Activated CD8-positive, alpha-beta memory T cell treated with anti-CD3 and anti-CD28 coated beads, Interleukin-2, amount 50 U/mL, for 4 hours (primary cell): Measurements from ENCODE around the gene VAT1L.
A peak's percentile ranks its signal among the peaks of the same experiment; 100 is the strongest.
"Not testable (repeated sequence)": the region's sequence is repeated elsewhere in the genome, so short reads cannot be mapped to it uniquely, and the experiment has no call there.

Experiments
- DNase-seq: peaks from one replicate; pipeline ENCODE4 v3.0.0-alpha.2; 2020

The VAT1L gene

DNA sequence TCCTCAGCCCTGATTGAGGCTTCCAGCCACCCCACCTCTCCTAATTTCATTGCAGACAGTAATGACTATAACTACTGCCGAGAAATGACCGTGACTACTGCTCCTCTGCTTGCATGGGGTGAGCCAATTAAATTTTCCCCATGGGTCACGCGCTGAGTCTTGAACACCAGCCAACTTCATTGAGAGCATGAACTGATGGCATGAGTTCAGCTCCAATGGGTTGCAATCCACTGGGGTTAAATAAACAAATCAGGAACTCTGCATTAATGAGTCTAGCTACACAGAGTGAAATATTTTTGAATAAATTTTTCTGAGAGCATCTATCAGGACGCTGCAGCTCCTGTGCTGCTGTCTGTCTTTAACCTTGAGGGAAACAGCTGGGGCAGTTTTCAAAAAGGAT lies 172.4 kb downstream of the VAT1L start:
- DNase-seq = no peak

DNA sequence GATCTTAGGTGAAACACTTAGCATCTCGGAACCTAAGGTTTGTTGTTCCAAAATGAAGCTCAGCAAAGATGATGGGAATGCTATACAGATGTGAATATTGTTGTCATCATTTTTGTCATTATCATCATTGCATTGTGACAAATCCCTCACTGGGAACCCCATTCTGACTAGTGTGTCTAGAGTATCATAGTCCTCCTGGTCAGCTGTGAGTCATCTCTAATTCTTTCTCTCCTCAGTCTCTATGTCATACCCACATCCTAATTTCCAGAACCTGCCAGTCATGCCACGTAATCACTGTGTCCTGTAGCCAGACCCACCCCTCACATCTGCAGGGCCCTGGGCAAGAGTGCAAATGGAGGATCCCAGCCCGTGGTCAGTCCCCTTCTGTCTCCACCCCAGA lies 173.4 kb downstream of the VAT1L start:
- no peak for DNase-seq

DNA sequence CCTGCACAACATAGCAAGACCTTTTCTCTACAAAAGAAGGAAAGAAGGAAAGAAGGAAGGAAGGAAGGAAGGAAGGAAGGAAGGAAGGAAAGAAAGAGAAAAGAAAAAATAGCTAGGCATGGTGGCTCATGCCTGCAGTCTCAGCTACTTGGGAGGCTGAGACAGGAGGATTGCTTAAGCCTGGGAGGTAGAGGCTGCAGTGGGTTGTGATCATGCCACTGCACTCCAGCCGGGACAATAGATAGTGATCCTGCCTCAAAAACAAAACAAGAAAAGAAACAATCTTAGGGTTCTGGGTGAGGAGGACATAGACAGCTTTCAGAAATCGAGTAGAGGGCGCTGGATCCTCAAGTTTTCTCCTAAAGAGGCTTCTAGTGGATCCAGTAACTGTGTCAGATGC lies 174.3 kb downstream of the VAT1L start:
- no peak for DNase-seq

DNA sequence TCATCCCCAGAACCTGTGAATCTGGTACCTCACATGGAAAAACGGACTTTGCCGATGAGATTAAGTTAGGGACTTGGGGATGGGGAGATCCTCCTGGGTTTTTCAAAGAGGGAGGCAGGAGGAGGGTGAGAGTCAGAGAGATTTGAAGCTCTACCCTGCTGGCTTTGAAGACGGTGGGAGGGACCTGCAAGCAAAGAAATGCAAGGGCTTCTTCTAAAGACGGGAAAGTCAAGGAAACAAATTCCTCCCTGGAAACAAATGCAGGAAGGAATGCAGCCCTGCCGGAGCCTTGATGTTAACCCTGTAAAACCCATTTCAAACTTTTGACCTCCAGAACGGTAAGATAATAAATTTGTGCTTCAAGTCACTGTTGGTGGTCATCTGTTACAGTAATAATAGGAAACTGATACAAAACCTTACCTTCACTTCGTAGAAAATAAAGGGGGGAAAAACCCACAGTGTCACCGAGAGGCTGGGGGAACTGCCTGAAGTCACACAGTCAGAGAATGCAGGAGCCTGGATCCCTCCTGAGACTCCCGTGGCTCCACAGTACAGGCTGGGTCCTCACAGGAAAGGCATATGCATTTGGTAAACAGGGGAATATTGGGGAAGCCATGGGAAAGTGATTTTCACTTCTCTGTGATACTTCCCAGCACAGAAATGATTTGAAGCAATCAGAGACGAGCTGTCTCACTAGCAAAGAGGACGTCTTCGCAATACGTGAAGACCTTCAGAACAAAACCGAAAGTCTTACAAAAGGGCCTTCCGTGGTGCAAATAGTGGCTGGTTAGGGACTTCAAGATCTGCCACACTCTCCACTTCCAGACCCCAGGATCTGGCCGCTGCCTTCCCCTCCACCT lies 175.1 kb downstream of the VAT1L start:
- no peak for DNase-seq

DNA sequence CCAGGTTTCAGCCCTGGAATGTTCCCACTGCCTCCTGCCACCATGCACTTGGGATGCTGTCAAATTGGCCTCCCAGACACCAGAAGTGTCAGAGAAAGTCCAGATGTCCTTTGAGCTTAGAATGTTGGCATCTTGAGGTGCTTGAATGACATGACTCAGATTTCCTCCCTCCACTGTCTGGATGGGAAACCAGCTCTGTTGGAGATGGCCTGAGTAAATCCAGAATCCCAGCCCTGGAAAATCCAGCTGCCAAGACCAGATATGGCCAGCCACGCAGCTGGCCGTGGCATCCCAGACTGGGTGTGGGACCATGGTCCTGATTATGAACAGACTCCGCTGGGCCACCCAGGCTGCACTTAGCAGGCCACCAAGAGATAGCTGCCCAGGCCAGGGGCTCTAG lies 177.0 kb downstream of the VAT1L start:
- DNase-seq = no peak

DNA sequence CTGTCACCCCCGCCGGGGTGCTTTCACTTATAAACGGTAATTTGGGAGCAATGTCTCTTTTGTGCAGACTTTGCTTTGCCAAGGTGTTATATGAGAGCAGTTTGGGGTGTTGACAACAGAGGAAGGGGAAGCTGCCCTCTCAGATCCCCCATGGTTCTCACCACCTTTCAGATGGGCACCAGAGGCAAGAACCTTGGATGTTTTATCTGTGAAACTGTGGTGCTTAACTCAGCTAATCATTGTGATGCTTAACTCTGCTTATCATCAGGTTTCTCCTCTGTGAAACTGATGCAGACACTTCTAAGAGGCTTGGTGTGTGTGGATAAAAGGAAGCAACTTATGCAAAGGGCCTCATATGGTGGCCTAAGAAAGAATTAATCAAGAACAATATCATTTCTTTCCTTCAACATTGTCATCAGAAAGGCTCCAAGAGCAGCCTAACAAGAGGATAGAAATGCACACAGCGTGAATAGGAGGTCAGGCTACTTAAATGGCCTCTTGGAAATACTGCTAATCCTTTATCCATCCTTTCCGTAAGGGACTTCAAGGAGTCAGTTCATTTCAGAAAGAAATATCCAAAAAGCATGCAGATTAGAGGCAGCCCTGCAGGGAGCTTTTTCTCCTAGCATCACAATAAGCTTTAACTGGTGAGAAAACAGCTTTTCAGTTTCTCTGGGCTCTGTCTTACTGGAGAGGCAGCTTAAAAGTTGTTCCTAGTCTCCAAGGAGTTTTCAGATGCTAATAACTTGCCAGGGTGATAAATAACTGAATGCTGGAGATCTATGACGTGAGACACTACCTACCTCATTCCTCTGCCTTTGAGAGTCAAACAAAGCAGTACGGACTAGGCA lies 178.9 kb downstream of the VAT1L start:
- DNase-seq = no peak

DNA sequence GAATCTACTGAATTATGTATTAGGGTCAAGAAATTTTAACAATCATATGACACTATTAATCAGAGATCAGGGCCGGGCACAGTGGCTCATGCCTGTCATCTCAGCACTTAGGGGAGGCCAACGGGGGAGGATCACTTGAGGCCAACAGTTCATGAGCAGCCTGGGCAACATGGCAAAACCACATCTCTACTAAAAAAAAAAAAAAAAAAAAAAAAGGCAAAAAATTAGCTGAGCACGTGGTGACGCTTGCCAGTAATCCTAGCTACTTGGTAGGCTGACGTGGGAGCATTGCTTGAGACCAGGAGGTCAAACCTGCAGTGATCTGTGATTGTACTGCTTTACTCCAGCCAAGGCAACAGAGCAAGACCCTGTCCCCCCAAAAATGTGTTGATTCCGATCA lies 181.5 kb downstream of the VAT1L start:
- DNase-seq = no peak

DNA sequence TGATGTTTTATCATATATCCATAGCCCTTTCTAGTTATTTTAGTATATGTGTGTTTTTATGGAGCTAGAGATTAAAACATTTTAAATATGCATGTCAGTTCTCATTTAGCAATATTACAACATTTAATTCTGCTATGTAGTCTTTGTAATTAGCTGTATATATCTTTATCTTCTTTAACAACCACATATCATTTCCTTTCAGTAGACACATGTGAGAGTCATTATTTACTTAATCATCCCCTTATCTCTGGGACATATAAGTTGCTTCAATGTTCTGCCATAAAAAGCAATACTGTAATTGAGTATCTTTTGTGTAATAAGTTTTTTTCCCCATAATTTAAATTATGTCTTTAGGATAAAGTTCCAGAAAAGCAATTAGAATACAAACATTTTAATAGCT lies 182.0 kb downstream of the VAT1L start:
- no peak for DNase-seq

DNA sequence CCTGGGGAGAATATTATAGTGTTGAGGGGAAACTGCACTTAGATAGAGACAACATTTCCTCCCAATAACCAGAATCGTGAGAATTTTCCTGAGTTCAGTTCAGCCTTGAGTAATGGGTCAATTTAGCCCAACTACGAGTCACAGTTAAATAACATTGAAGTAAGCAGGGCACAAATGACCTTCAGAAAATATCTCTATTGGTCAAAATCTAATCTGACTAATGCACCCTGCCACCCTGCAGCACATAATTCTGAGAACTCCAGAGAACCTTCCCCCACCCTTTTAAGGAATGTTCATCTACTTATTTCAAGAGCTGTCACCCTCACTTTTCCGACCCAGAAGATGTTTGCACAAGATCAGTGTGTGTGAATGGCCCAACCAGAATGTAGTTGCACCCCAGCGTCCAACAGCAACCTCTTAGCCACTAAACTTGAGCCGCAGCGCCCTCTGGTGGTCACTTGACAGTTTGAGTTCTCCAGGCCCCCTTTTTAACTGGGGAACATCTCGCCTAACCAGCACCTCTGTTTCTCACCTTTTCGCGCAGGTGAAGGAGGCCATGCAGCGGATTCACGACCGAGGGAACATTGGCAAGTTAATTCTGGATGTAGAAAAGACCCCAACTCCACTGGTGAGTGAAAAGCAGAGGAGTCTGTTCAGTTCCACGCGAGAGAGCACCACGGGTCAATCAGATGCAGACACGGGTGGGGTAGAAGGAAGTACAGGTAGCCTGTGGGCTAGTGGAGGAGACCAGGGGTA lies 183.1 kb downstream of the VAT1L start:
- peak; percentile 71 for DNase-seq

DNA sequence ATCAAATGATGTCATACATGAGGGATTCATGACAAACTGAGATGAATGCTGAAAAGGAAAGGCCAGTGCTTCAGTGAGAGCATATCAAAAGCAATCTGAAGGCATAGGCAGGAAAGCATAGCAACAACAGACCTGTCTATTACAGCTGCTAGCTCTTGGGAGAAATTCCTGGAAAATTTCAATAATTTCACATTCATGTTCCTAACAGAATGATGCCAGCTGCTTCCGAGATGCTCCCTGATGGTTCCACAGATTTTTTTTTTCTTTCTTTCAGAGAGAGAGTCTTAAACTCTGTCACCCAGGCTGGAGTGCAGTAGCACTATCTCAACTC lies 183.7 kb downstream of the VAT1L start:
- DNase-seq = no peak

DNA sequence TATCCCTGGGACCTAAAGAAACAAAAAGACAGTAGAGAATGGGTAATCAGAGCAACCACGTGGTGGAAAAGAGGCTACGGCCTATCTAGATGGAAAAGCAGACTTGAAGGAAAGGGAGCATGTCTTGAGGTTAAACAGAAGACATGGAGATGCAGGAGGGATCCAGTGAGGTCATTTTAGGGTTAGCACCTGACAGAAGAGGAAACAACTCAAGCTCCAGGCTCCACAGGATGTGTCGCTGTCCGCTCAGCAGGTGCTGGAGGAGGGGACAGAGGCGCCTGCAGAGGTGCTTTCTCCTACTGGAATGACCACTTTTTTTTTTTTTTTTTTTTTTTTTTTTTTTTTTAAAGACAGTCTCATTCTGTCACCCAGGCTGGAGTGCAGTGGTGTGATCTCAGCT lies 186.5 kb downstream of the VAT1L start:
- no peak for DNase-seq

DNA sequence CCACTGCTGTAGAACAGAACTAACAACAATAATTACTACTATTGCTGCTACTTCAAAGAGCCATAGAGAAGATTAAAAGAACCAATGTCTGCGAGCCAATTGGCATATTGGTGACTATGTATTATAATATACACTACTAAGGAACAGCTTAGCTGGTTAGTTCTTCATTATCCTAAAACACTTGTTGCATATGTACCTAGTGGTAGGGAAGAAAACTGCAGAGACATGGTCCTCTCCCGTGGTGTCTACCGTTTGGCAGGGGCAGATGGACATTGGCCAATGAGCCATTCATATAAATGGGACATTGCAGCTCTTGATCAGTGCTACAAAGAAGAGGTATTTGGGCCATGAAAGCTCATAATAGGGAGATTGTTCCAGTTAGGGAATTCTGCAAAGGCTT lies 187.6 kb downstream of the VAT1L start:
- DNase-seq = no peak

DNA sequence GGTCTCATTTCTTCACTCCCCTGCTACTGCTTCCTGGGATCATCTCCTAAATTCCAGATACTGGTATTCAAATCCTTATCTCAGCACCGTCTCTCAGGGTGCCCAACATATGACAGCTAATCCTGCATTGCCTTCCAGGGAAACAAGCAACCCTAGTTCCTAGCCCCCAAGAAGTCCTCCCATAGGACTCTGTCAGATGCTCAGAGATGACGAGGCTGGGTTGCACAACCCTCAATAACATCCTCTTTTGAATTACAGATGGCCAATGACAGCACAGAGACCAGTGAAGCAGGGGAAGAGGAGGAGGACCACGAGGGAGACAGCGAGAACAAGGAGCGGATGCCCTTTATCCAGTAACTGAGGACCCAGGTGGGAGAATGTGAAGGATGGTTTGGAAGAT lies 189.0 kb downstream of the VAT1L start:
- no peak for DNase-seq

DNA sequence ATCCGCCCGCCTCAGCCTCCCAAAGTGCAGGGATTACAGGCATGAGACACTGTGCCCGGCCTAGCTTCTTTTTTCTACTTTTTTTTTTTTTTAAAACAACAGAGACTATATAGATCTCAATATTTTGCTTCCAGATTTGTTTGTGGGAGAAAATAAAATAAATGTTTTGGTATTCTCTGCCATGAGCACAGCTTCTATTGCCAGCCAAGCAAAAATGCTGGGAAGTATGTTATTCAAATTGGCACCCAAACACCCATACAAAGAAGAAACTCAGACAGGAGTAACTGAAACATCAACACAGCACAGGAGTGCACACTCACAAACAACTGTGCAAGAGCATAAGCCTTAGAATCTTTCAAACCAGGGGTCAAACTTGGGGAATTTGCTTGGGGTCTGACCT lies 196.7 kb downstream of the VAT1L start:
- DNase-seq = no peak

DNA sequence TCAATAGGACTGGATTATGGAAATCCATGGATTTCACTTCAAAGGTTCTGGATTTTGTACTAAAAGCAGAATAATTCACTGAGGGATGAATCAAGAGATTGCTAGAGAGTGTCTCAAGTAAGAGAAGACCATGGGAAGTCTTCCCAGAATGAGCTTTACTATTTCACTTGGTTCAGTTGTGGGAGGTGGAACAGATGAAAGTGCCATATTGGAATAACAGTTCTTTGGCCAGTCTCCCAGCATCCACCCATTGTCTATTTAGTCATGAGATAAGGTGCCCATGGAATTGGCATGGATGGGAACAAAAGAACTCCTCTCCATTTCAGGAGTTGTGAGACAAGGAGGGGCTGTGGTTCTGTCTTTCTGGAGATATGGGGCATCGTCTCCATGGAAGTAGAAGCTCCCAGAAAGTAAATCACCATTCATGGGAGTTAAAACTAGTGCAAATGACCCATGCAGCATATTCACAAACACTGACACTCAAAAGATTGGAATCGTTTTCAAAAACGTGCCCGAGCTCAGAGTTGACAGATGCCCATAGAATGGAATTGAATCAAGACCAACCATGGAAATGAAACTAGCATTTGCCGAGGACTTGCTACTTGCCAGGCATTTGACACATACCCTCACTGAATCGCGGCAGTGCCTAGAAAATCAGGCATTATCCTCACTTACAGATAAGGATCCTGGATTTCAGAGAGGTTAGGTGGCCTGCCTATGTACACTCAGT lies 197.8 kb downstream of the VAT1L start:
- DNase-seq = no peak

DNA sequence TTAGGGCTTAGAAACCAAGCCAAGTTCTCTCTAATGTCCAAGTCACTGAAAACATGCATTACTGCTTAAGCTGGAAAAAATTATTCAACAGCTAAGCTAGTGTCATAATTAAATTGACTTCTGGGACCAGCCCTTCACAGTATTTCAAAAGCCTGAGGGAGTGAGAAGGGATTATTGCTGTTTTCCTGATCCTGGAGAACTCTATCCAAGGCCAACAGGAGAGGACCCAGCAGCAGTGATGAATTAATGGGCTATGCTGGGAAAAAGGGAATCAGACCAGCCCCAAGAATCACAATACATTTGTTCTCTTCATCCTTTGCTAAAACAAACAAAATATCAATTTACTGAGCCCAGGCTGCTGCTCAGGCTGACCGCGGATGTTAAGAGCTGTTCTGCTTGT lies 199.4 kb downstream of the VAT1L start:
- DNase-seq = no peak

DNA sequence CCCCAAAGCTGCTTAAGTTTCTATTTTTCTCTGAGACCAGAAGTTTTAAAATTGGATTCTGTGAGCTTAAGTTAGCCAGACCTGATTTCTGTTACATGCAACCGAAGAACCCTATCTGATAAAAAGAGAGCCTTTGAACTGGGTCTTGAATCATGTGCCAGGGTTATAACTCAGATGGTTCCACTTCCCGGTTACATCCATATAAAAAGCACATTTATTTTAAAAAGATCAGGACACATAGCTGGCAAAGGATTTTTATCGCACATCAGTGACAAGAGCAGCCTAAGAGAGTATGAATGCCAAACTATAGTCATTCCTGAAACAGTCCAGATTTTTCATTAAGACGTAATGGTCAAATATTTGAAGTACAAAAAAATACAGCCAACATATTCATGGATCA lies 201.5 kb downstream of the VAT1L start:
- DNase-seq = no peak

DNA sequence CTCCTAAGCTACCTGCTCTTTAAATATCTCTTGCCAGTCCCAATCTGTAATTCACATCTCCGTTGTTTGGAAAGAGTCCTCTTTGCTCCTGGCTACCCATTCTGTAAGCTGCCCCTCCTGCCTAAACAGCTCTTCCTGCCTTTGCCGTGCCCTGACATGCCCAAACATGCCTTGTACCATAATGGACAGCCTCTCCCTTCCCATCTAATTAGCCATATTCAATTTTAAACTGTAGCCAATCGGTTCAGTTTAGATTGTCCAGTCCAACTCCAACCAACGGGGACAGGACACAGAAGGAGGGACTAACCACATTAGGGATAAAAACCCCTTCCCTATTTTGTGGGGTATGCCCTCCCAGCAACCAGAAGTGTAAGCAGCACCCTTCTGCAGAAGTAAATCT lies 203.3 kb downstream of the VAT1L start:
- no peak for DNase-seq

DNA sequence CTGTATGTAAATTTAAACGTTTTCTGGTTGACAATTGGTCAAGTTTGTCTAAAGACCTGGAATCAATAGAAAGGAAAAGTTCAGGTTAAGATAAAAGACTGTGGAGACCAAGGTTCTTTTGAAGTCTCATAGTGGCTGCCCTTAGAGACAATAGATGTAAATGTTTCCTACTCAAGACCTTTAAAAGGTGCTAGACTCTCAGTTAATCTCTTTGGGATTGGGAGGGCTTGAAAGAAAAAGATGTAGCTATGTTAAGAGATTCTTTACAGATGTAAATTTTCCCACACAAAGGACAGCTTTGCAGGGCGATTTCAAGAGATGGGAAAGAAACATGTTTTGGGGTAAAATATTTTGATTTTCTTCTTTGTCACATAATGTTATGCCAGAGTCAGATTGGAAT lies 204.0 kb downstream of the VAT1L start:
- not testable (repeated sequence) for DNase-seq

DNA sequence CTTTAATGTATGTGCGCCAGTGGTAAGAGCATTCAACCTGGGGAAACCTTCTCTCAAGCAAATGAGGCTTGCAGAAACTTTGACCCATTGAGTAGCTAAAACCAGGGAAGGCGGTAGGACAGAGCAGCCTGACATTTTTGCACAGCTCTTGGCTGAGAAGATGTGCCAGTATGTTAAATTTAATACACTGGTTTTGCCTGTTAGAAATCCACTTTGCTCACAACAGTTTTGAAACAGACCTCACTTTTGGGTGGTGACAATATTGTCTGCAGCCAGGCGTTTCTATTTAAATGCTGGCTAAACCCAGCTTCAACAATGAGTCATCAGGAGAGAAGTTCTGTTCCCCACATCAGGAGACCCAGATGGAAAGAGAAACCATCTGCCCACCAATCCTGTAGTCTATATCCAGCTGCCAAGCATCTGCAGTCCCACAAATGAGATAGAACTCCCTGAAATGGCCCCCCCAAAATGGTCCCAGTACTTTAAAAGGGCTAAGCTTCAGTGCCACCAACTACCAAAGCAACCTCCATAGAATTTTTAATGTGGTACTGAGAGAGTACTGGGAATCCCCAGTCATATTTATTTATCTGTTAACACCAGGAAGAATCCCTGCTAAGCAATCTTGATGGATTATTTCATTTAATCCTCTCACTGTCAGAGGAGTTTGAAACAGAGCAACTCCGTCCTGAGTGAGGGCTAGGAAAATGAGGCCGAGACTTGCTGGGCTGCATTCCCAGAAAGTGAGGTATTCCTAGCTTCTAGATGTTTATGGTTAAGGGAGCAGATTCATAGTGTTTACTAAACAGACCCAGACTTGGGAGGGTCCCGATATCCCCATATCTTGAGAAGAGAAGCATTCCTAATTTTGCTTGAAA lies 205.0 kb downstream of the VAT1L start:
- DNase-seq = no peak

DNA sequence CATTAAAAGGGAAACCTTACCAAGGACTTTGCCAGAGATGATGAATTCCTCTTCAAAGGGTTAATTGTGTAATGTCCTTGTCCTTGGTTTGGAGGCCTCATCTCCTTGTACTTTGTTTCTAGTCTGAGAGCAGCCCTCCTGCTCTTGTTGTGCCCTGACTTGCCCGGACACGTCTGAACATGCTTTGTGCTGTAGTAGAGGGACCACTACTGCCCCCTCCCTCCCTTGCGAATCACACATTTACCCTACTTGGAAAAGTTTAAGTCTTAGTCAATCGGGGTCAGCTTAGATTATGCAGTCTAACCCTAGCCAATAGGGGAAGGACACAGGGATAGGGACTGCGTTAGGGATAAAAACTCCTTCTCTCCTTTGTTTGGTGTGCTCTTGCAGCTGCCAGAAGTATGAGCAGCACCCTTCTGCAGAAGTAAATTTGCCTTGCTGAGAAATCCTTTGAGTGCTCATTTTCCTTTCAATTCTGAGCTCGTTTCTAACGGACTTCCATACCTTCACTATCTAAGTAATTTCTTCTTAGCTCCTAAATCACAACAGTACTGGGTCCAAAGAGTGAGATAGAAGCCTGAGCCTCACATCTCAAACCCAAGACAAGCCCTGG lies 207.6 kb downstream of the VAT1L start:
- DNase-seq = no peak
